ENCODE measurements around the gene ZDHHC18.
A peak's percentile ranks its signal among the peaks of the same experiment; 100 is the strongest.
"Not testable (repeated sequence)": the region's sequence is repeated elsewhere in the genome, so short reads cannot be mapped to it uniquely, and the experiment has no call there.

ZDHHC18 gene

GRCh38 chr1:26787706-26788514 lies 38.6 kb upstream of the ZDHHC18 start, which contains the start of gene PIGV:
PIGV (plus strand) TSS chr1:26787950; CDS start chr1:26790816, 2,866 bp downstream.
- Mint-ChIP-seq H3K9me3 (no peaks in the 10 kb centered on the region), H3K27ac (peak within 1 kb of the TSS; percentile 99), H3K4me1 (ENCODE audit: low read depth) (peaks cover 65% of the 10 kb centered on the region), H3K4me3 (peak within 1 kb of the TSS; percentile 94), H3K27me3 (ENCODE audit: low read depth) (no peaks in the 10 kb centered on the region), H3K36me3 (ENCODE audit: low read depth) (peaks cover 6% of the 10 kb centered on the region)
- DNase-seq (ENCODE audit: low spot score) = peak; percentile 88

GRCh38 chr1:26788515-26788785 lies 38.0 kb upstream of the ZDHHC18 start:
- H3K4me1 Mint-ChIP-seq (ENCODE audit: low read depth) = peaks cover 68% of the 10 kb centered on the region
- no peaks in the 10 kb centered on the region for H3K9me3 Mint-ChIP-seq
- peak overlapping the region; percentile 96 for H3K27ac Mint-ChIP-seq
- no peaks in the 10 kb centered on the region for H3K27me3 Mint-ChIP-seq (ENCODE audit: low read depth)
- H3K4me3 Mint-ChIP-seq = peak overlapping the region; percentile 94
- DNase-seq (ENCODE audit: low spot score) = no peak
- peaks cover 9% of the 10 kb centered on the region for H3K36me3 Mint-ChIP-seq (ENCODE audit: low read depth)

GRCh38 chr1:26788836-26789611 lies 37.5 kb upstream of the ZDHHC18 start:
- peak; percentile 83 for DNase-seq (ENCODE audit: low spot score)
- Mint-ChIP-seq H3K4me3 (peak overlapping the region; percentile 94), H3K27me3 (ENCODE audit: low read depth) (no peaks in the 10 kb centered on the region), H3K27ac (peak overlapping the region; percentile 96), H3K9me3 (no peaks in the 10 kb centered on the region), H3K4me1 (ENCODE audit: low read depth) (peaks cover 68% of the 10 kb centered on the region), H3K36me3 (ENCODE audit: low read depth) (peaks cover 11% of the 10 kb centered on the region)

- H3K27me3 Mint-ChIP-seq (ENCODE audit: low read depth) = no peaks in the 10 kb centered on the region
- H3K27ac Mint-ChIP-seq = peak overlapping the region; percentile 96
- peak overlapping the region; percentile 94 for H3K4me3 Mint-ChIP-seq
- H3K9me3 Mint-ChIP-seq = no peaks in the 10 kb centered on the region
- H3K36me3 Mint-ChIP-seq (ENCODE audit: low read depth) = peaks cover 15% of the 10 kb centered on the region
- peaks cover 68% of the 10 kb centered on the region for H3K4me1 Mint-ChIP-seq (ENCODE audit: low read depth)
- no peak for DNase-seq (ENCODE audit: low spot score)
These were observed 36.9 kb upstream of the ZDHHC18 start for GRCh38 chr1:26789612-26789865.

GRCh38 chr1:26789931-26790330 lies 36.6 kb upstream of the ZDHHC18 start:
- DNase-seq (ENCODE audit: low spot score) = no peak
- H3K27ac Mint-ChIP-seq = peak overlapping the region; percentile 96
- no peaks in the 10 kb centered on the region for H3K27me3 Mint-ChIP-seq (ENCODE audit: low read depth)
- H3K4me3 Mint-ChIP-seq = peak overlapping the region; percentile 94
- peaks cover 66% of the 10 kb centered on the region for H3K4me1 Mint-ChIP-seq (ENCODE audit: low read depth)
- peaks cover 19% of the 10 kb centered on the region for H3K36me3 Mint-ChIP-seq (ENCODE audit: low read depth)
- H3K9me3 Mint-ChIP-seq = no peaks in the 10 kb centered on the region

- H3K4me3 Mint-ChIP-seq = peak overlapping the region; percentile 94
- H3K9me3 Mint-ChIP-seq = no peaks in the 10 kb centered on the region
- H3K4me1 Mint-ChIP-seq (ENCODE audit: low read depth) = peaks cover 61% of the 10 kb centered on the region
- H3K27ac Mint-ChIP-seq = peak overlapping the region; percentile 96
- peak; percentile 67 for DNase-seq (ENCODE audit: low spot score)
- H3K36me3 Mint-ChIP-seq (ENCODE audit: low read depth) = peaks cover 19% of the 10 kb centered on the region
- no peaks in the 10 kb centered on the region for H3K27me3 Mint-ChIP-seq (ENCODE audit: low read depth)
These were observed 35.9 kb upstream of the ZDHHC18 start for GRCh38 chr1:26790551-26790953.

- H3K36me3 Mint-ChIP-seq (ENCODE audit: low read depth) = peaks cover 19% of the 10 kb centered on the region
- H3K9me3 Mint-ChIP-seq = no peaks in the 10 kb centered on the region
These were observed 35.3 kb upstream of the ZDHHC18 start for GRCh38 chr1:26791148-26791547.

GRCh38 chr1:26791626-26792025 lies 34.9 kb upstream of the ZDHHC18 start:
- Mint-ChIP-seq H3K36me3 (ENCODE audit: low read depth) (peaks cover 23% of the 10 kb centered on the region), H3K4me1 (ENCODE audit: low read depth) (peaks cover 50% of the 10 kb centered on the region), H3K27ac (peak overlapping the region; percentile 61), H3K27me3 (ENCODE audit: low read depth) (no peaks in the 10 kb centered on the region), H3K4me3 (peak overlapping the region; percentile 94), H3K9me3 (no peaks in the 10 kb centered on the region)
- DNase-seq (ENCODE audit: low spot score) = no peak

More at GRCh38 chr1:26791148-26791547, 35.3 kb upstream of the ZDHHC18 start:
- Mint-ChIP-seq H3K27me3 (ENCODE audit: low read depth) (no peaks in the 10 kb centered on the region), H3K27ac (peak overlapping the region; percentile 96), H3K4me1 (ENCODE audit: low read depth) (peaks cover 55% of the 10 kb centered on the region), H3K4me3 (peak overlapping the region; percentile 94)
- no peak for DNase-seq (ENCODE audit: low spot score)

- no peak overlapping the region for H3K4me3 Mint-ChIP-seq
- no peaks in the 10 kb centered on the region for H3K27me3 Mint-ChIP-seq (ENCODE audit: low read depth)
- peak overlapping the region; percentile 22 for H3K27ac Mint-ChIP-seq
- no peak for DNase-seq (ENCODE audit: low spot score)
- no peaks in the 10 kb centered on the region for H3K9me3 Mint-ChIP-seq
- peaks cover 47% of the 10 kb centered on the region for H3K4me1 Mint-ChIP-seq (ENCODE audit: low read depth)
- peaks cover 29% of the 10 kb centered on the region for H3K36me3 Mint-ChIP-seq (ENCODE audit: low read depth)
These were observed 33.6 kb upstream of the ZDHHC18 start for GRCh38 chr1:26792924-26793323.

GRCh38 chr1:26794391-26794790 lies 32.1 kb upstream of the ZDHHC18 start:
- Mint-ChIP-seq H3K9me3 (no peaks in the 10 kb centered on the region), H3K27ac (no peak overlapping the region), H3K4me1 (ENCODE audit: low read depth) (peaks cover 45% of the 10 kb centered on the region), H3K36me3 (ENCODE audit: low read depth) (peaks cover 30% of the 10 kb centered on the region), H3K27me3 (ENCODE audit: low read depth) (no peaks in the 10 kb centered on the region), H3K4me3 (no peak overlapping the region)
- no peak for DNase-seq (ENCODE audit: low spot score)

GRCh38 chr1:26797627-26798026 lies 28.9 kb upstream of the ZDHHC18 start:
- Mint-ChIP-seq H3K4me3 (no peak overlapping the region), H3K27me3 (ENCODE audit: low read depth) (no peaks in the 10 kb centered on the region), H3K27ac (peak overlapping the region; percentile 72), H3K36me3 (ENCODE audit: low read depth) (peaks cover 40% of the 10 kb centered on the region), H3K9me3 (no peaks in the 10 kb centered on the region), H3K4me1 (ENCODE audit: low read depth) (peaks cover 47% of the 10 kb centered on the region)
- no peak for DNase-seq (ENCODE audit: low spot score)

GRCh38 chr1:26799479-26800142 lies 26.9 kb upstream of the ZDHHC18 start:
- peak overlapping the region; percentile 80 for H3K4me3 Mint-ChIP-seq
- no peaks in the 10 kb centered on the region for H3K9me3 Mint-ChIP-seq
- peaks cover 40% of the 10 kb centered on the region for H3K4me1 Mint-ChIP-seq (ENCODE audit: low read depth)
- peaks cover 26% of the 10 kb centered on the region for H3K36me3 Mint-ChIP-seq (ENCODE audit: low read depth)
- H3K27me3 Mint-ChIP-seq (ENCODE audit: low read depth) = no peaks in the 10 kb centered on the region
- peak overlapping the region; percentile 86 for H3K27ac Mint-ChIP-seq
- no peak for DNase-seq (ENCODE audit: low spot score)

GRCh38 chr1:26803932-26804331 lies 22.6 kb upstream of the ZDHHC18 start:
- not testable (repeated sequence) for H3K4me3 Mint-ChIP-seq; DNase-seq (ENCODE audit: low spot score); H3K27ac Mint-ChIP-seq

GRCh38 chr1:26810105-26810504 lies 16.4 kb upstream of the ZDHHC18 start:
- not testable (repeated sequence) for H3K36me3 Mint-ChIP-seq (ENCODE audit: low read depth); H3K9me3 Mint-ChIP-seq; H3K4me3 Mint-ChIP-seq; H3K27me3 Mint-ChIP-seq (ENCODE audit: low read depth)
- peak; percentile 62 for DNase-seq (ENCODE audit: low spot score)
- Mint-ChIP-seq H3K4me1 (ENCODE audit: low read depth) (peaks cover 19% of the 10 kb centered on the region), H3K27ac (peak overlapping the region; percentile 62)

More at GRCh38 chr1:26803932-26804331, 22.6 kb upstream of the ZDHHC18 start:
- not testable (repeated sequence) for H3K27me3 Mint-ChIP-seq (ENCODE audit: low read depth); H3K9me3 Mint-ChIP-seq
- H3K4me1 Mint-ChIP-seq (ENCODE audit: low read depth) = peaks cover 34% of the 10 kb centered on the region
- H3K36me3 Mint-ChIP-seq (ENCODE audit: low read depth) = peaks cover 12% of the 10 kb centered on the region
